T-helper 2 cell (primary cell): ENCODE measurements around the gene CDCA7L.

Source experiments
- DNase-seq, 5 experiments: peaks; one replicate each; pipeline versions ENCODE4 v3.0.0 to v3.0.0-alpha.2; 2012 to 2022
- total RNA-seq, 2 donors: gene quantifications; one replicate each; lab custom pipeline; 2026; lab: John Stamatoyannopoulos, UW

CDCA7L gene, protein sequence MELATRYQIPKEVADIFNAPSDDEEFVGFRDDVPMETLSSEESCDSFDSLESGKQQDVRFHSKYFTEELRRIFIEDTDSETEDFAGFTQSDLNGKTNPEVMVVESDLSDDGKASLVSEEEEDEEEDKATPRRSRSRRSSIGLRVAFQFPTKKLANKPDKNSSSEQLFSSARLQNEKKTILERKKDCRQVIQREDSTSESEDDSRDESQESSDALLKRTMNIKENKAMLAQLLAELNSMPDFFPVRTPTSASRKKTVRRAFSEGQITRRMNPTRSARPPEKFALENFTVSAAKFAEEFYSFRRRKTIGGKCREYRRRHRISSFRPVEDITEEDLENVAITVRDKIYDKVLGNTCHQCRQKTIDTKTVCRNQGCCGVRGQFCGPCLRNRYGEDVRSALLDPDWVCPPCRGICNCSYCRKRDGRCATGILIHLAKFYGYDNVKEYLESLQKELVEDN
- 9.7 to 10.5 reads per million in 2 donors for total RNA-seq

DNA sequence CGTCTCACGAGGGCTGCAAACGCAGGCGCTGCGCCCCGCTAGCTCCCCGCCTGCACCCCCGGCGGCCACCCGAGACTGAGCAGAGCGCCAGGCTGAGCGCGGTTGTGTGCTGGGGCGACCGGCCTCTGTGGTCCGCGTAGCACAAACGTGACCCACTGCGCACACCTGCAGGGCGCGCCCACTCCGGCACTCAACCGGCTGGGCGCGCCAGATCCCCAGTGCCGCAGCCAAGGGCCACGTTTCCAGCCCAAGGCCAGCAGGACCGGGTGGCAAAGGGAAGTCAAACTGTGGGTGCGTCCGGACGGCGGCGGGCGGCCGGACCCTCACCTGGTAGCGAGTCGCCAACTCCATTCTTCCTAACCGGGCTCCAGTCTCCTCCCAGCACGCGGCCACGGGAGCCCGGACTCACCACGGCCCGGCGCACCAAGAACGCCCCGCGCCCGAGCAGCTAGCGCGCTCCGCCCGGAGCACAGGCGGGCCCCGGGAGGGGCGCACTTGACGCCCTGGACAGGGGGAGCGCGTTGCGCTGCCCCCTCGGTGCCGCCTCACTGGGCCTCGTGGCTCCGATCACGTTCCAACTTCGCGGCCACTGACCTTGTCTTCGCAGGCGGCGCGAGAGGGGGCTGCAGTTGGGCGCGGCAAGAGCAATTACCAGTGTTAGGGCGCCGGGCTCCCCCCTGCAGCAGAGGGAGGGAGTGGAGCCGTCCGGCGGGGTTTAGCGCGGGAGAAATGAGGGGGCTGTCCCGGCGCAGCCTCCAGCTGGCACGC is at the start of gene CDCA7L:
TSS of gene CDCA7L (minus strand) at position 446 of the 768 bp plus-strand sequence. CDS start at position 351, 95 bp downstream.
- peak in 3 of 5 experiments; percentile 11 to 79 (median 31) for DNase-seq

DNA sequence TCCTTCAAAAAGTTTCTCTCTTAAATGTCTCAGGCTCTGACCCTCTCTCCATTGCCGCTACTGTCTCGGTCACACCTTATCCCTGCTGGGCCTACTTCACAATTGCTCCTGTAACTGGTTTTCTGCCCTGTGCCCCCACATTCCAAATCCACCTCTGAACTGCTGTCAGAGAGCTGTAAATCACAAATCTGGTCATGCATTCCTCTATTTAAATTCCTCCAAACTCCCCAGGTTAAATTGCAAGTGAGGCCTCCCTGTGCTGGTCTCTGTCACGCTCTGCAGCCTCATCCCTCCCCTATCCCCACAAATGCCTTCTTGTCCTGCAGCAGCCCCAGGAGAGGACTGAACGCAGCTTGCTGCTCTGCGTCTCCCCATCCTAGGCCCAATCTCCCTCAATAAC is 40.4 kb upstream of the CDCA7L start:
- DNase-seq: no peak

DNA sequence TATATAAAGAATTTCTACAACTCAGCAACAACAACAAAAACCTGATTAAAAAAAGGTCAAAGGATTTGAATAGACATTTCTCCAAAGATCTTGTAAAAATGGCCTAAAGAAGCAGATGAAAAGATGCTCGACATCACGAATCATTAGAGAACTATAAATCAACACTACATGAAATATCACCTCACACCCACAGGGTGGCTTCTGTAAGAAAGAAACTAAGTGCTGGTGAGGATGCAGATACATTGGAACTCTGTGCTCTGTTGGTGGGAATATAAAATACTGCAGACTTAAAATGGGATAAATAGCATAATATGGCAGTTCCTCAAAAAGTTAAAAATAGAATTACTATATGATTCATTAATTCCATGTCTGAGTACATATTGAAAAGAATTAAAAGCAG is 38.3 kb upstream of the CDCA7L start:
- DNase-seq: no peak

DNA sequence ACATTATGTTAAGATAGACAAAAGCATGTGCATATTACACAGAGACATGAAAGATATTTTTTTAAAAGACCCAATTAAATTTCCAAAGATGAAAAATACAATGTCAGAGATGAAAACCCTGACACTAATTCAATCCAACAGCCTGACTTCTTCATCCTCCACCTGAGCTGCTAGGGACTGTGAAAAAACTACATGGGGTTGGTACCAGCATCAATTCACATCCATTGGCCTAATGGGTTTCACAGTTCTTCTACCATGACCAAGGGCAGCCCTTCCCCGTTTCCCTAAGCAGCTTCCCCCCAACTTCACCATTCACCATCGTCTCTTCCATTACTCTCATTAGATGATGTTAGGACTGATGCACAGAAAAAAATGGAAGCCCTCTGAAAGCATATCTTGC is 37.4 kb upstream of the CDCA7L start:
- DNase-seq: no peak

DNA sequence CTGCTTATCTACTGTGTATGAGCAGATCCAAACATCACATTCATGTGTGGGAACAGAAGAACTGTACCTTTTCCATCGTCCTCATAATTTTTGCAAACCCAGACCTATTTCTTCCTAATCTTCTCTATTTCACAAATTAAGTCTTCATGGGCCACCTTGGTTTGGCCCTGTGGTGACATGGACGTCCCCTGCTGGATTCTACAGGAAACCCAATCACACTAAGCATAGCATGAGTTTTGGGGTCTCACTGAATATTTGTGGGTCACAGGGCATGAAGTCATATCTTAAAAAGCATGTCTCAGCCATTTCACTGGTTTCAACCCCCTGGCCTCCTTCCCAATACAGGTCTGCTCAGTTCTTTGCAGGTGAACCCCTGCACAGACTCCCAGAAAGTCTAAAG is 35.8 kb upstream of the CDCA7L start:
- no peak for DNase-seq

DNA sequence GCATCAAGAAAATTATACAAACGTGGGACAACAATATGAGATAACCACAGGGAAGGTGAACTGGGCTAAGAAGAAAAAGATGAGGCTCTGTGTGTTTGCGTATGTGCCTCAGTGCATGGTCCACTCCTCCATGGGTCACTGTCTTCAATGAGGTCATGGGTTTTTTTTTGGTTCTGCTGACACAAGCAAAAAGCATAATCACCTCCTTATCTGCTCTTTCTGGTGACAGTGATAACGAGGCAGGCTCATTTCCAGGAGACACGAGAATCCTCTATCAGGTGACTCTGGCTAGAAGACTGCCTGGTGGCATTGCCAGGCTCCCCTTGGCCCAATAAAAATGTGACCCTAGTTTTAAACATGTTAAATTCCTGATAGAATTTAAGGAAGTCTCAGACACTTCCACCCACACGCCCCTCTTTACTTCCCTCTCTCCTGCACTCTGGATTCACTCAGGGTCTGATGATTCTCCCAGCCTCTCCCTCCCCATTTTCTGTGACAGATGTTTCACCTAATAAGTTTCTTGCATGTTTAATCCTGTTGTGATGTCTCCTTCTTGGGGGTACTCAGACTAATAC is 35.3 kb upstream of the CDCA7L start:
- DNase-seq: no peak

DNA sequence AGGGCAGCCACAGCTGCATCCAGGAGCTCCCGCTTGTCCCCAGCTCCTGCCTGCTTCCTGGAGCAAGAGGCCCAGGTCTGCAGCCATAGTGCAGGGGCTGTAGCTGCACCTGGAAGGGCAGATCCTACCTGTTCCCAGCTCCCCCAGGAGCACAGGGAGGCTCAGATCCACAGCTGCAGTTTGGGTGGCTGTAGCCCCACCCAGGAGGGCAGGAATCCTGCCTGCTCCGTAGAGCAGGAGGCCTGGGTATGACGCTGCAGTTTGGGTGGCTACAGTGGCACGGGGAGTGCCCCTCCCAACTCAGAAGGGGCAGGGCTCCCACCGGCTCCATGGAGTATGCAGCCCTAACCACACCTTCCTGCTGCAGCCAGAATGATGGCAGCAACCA is 26.7 kb upstream of the CDCA7L start:
- DNase-seq: no peak

DNA sequence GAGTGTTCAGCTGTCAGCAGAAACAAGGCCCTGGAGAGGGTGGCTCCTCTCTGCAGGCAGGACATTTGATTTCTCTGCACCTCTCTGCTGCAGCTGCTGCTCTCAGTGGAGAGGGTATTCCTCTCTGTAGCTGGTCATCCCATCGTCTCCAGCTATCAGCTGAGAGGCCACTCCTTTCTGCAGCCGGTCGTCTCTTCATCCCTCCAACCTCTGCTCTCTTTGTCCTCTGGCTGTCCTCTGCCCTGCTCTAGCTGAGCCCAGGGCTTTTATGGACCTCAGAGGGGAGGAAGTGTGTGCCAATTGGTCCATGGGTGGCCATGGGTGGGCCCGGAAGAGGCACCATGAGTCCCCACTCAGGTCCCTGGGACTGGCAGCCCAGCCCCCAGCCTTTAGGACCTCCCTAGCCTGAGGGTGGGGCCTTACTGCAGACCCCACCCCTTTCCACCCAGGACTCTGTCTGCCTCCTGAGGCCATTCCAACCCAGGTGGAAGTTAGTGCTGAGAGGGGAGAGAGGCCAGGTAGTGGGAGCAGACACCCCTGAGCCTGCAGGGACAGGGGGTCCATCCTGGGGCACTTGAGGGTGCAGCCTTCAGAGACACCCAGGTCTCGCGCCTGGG is 26.2 kb upstream of the CDCA7L start:
- DNase-seq: no peak

DNA sequence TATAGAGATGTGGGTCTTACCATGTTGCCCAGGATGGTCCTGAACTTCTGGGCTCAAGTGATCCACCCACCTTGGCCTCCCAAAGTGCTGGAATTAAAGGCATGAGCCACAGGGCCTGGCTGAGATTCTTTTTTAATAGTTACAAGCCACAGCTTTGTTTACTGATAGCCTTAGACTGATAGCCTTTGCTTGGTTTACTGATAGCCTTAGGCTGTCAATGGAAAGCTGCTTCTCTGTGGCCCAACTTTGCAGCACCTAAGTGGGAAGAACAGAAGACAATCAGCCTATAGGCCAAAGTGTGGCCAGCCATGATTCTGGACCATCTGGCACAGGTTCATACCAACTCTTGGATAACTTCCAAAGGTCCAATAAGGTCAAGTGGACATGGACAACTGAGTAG is 24.1 kb upstream of the CDCA7L start:
- DNase-seq: no peak

DNA sequence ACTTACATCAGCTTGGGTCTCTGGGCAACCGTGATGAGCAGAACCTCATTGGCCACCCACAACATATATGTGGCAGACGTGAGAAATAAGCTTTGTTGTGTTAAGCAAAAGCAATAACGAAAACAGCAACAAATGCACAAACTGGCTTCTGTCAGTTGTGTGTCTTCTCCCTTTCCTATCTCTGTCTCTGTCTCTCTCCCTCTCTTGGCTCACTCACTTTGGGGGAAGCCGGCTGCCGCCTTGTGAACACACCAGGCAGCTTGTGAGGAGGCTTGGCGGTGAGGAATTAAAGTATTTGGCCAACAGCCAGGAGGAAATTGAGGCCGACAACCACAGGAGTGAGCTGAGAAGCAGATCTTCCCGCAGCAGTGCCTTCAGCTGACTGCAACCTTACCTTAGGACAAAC is 21.9 kb upstream of the CDCA7L start:
- DNase-seq: peak in 1 of 5 experiments; percentile 44

DNA sequence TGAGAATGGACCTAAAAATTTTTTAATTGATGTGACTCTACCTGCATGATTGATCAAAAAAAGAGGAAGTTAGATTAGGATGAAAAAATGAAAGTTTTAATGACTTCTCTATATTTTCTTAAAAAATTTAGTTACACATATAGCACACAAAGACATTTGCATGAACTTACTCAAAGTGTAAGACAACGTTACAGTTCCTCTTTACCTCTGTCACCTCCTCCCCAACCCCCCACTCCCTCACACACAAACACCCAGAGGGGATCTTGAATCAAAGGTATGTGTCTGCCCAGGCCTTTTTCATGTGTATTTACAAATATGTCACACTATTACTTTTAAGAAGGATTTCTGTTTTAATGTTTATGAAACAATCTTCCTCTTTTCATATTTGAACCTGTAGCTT is 20.6 kb upstream of the CDCA7L start:
- DNase-seq: no peak

DNA sequence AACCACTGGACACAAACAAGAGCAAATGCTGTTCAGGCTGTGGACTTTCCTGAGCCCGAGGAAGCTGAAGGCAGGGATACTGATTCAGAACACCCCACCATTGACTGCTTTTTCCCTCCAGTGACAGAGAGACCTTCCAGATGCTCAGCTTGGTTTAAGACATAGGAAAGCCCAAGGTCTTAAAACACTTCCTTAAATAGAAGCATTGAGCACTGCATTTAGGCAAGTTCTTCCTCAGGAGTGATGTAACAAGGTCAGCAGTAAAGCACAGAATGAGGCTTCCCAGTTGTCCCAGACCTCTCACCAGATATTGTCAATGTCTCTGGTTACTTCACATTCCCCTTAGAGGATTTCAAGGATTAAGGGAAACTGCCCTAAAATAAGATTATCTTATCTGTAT is 19.6 kb upstream of the CDCA7L start:
- DNase-seq: no peak

DNA sequence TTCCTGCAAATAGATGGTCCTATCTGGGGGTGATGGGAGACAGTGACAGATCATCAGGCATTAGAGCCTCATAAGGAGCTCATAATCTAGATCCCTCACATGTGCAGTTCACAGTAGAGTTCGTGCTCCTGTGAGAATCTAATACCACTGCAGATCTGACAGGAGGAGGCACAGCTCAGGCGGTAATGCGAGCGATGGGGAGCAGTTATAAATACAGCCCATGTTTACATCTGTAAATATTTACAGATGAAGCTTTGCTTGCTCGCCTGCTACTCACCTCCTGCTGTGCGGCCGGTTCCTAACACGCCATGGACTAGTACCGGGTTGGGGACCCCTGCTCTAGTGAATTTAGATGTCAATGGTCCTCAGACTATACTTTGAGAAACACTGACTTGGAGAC is 17.0 kb upstream of the CDCA7L start:
- no peak for DNase-seq

DNA sequence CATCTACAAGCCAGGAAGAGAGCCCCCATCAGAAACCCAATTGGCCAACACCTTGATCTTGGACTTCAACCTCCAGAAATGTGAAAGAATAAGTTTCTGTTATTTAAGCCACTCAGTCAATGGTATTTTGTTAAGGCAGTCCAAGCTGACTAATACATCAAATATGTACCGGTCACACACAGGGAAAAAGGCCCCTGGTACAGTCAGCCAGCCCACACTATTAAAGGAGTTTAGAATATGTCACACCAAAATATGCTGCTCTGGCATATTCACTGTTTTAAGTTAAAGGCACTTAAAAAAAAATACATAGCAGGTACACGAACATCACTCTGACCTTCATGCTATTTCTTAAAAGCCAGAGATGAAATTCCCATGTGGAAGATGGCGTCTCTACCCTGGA is 15.2 kb upstream of the CDCA7L start:
- DNase-seq: no peak

DNA sequence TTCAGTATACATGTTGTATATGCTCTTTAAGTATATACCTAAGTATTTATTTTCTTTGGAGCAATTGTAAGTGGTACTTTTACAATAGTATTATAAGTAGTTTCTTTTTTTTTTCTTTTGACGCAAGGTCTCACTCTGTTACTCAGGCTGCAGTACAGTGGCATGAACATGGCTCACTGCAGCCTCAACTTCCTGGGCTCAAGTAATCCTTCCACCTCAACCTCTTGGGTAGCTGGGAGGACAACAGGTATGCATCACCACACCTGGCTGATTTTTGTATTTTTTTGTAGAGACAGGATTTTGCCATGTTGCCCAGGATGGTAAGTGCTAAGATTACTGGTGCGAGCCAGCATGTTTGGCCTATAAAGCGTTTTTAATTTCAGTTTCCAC is 13.7 kb upstream of the CDCA7L start:
- no peak for DNase-seq

DNA sequence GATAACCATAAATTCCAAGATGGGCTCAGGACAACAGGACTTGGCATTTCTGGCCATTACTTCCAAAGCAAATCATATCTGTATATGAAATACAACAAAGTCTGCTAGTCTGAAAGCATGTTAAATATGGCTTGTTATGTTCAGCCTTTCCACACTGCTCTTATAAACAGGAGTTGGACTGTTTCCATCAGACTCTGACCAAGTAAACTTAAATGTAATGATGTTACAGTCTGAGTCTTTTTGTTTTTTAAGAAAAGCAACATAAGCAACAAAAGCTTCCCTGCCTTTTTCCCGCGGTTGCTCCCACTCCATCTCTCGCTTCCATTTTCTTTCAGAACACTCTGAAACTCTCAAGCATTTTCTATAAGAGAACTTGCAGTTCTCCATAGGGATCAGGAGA is 8.1 kb upstream of the CDCA7L start:
- DNase-seq: no peak

DNA sequence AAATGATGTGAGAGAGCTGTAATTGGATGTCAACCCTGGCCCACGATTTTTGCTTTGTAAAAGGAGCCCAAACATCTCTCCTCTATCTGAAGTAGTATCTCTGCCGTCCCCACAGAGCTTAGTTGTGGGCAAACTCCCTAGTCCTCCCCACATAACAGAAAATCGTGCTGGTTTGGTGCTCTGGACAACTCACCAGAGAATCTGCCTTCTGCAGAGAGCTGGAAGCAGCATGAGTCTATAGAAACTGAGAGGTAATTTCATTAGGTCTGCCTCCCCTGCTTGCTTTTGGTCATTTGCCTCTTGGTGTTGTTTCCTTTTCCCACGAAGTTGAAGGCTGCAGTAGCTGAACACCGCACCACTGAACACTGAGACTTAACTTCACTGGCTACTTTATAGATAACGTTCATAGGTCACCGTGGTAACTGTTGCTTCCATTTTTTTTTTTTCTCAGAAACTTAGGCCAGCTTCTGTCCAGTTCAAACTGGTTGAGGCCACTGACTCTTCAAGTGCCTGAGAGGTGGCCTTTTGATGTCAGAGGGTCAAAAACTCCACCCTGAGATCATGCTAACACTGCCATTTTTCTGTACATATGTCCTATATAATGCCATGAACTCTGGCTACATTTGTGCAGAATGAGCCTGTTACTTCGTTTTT is 3.3 kb upstream of the CDCA7L start:
- peak in 1 of 5 experiments; percentile 6 for DNase-seq

DNA sequence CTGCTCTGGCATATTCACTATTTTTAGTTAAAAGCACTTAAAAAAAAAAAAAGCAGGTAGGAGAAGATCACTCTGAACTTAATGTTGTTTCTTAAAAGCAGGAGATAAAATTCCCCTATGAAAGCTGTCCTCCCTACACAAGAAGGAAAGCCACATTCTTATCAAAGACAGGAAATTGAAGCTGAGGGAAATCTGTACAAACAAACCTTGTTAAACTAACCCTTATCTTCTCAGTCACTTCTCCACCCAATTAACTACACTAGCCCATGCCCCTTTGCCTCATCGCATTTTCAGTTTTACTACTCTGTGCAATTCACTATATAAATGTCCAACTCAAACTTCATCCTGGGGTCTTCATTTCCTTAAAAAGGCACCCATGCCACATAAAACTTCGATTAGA is 2.7 kb upstream of the CDCA7L start:
- no peak for DNase-seq

DNA sequence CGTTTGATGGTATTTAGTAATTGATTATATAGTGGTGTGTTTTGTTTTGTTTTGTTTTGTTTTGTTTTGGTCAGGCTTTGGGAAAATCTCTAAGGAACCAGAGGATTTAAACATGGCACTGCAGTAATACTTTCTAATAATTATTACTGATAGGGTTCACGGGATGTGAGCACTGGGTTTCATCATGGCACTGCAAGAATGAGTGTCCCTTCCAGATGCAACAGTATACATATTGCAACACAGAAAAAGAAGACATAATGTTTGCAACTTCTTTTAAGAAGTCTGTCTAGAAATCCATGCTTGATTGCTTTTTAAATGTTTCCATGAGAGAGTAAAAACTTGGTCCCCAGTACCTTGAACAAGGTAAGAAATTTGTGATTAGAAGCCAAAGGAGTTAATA is 2.2 kb upstream of the CDCA7L start:
- no peak for DNase-seq

DNA sequence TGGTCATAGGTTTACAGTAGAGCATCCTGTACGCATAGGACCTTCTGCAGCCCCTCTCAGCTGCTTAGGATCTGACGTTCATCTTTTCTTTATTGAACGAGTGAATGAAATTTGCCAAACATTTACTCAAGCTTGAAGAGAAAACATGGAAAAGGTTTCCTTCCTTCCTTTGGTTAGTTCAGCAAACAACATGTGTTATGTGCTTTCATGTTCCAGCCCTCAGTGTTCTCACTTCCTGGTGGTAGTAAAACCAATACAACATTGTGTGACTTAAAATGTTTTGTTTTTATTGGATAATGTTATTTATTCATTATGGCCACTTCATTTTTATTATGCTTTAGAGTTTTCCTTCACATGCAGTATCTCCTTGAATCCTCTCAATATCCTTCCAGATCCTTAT is 1.4 kb upstream of the CDCA7L start:
- DNase-seq: no peak

DNA sequence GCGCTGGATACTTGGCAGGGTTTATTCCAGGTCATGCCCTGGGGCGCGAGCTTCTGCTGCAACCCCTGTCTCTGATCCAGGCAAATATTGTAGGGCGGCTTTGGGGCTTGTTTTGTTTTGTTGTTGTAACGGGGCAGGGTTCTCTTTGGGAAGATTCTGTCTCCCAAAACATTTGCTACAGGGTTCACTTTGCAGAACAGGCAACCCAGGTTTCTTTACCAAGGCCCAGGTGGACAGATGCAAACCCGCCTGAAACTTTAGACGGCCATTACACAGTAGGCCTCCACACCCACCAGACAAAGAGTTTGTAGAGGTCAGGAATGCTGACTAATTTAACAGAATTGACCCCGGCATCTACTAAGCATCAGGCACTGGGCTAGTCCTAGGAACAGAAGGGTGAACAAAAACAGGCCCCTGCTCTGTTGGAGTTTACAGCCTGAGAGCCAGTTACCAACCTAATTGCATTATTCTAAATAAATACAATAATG is 567 bp upstream of the CDCA7L start:
- DNase-seq: no peak
